ENCODE measurements around the gene SLC1A3.

- no peak for TF ChIP-seq EZH2 (IDR thresholded peaks at IDR 0.05; ENCODE audit: borderline replicate concordance, low read length)
- TF ChIP-seq, protein P1, sequence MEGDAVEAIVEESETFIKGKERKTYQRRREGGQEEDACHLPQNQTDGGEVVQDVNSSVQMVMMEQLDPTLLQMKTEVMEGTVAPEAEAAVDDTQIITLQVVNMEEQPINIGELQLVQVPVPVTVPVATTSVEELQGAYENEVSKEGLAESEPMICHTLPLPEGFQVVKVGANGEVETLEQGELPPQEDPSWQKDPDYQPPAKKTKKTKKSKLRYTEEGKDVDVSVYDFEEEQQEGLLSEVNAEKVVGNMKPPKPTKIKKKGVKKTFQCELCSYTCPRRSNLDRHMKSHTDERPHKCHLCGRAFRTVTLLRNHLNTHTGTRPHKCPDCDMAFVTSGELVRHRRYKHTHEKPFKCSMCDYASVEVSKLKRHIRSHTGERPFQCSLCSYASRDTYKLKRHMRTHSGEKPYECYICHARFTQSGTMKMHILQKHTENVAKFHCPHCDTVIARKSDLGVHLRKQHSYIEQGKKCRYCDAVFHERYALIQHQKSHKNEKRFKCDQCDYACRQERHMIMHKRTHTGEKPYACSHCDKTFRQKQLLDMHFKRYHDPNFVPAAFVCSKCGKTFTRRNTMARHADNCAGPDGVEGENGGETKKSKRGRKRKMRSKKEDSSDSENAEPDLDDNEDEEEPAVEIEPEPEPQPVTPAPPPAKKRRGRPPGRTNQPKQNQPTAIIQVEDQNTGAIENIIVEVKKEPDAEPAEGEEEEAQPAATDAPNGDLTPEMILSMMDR (conservative IDR thresholded peaks at IDR 0.05 in 1 of 2, IDR thresholded peaks at IDR 0.05 in 1 of 2; ENCODE audit: extremely low read depth in 1 of 2, insufficient read depth in 1 of 2, low read depth in 1 of 2, low read length in 2 of 2) = no peak
Observed at GRCh38 chr5:36657563-36657995, 51.2 kb downstream of the SLC1A3 start.
